Adrenal gland (tissue), 5 donors: ENCODE data around the gene RANGAP1.

Experiments used
- POLR2A ChIP-seq, 2 donors: fragments of 450-650 bp; IDR thresholded peaks; one replicate each; pipeline ENCODE4 v1.6.1; 2017; ENCODE audit warnings: antibody characterized with exemption in 2 of 2, mild to moderate bottlenecking in 2 of 2, moderate library complexity in 1 of 2
- TF ChIP-seq, protein P1 (sequence below), 6 experiments: fragments of 450-650 bp in 4 of 6; fragments of 200-600 bp in 2 of 6; sonication (generic) in 1 of 6; IDR thresholded peaks; 1 replicate in 5 of 6; 2 replicates in 1 of 6; pipeline versions ENCODE4 v1.5.1 to v1.8.0; 2016 to 2021; ENCODE audit warnings: antibody characterized with exemption in 6 of 6, mild to moderate bottlenecking in 2 of 6, moderate library complexity in 1 of 6
- donor health status: DM: no; HTN: no; CAD: no.

- TF ChIP-seq, protein P1, sequence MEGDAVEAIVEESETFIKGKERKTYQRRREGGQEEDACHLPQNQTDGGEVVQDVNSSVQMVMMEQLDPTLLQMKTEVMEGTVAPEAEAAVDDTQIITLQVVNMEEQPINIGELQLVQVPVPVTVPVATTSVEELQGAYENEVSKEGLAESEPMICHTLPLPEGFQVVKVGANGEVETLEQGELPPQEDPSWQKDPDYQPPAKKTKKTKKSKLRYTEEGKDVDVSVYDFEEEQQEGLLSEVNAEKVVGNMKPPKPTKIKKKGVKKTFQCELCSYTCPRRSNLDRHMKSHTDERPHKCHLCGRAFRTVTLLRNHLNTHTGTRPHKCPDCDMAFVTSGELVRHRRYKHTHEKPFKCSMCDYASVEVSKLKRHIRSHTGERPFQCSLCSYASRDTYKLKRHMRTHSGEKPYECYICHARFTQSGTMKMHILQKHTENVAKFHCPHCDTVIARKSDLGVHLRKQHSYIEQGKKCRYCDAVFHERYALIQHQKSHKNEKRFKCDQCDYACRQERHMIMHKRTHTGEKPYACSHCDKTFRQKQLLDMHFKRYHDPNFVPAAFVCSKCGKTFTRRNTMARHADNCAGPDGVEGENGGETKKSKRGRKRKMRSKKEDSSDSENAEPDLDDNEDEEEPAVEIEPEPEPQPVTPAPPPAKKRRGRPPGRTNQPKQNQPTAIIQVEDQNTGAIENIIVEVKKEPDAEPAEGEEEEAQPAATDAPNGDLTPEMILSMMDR (IDR thresholded peaks at IDR 0.05), result no peak
- no peak for TF ChIP-seq POLR2A (IDR thresholded peaks at IDR 0.05)
These were observed 28.8 kb upstream of the RANGAP1 start for GRCh38 chr22:41314821-41315220.
